Stimulated activated CD4-positive, alpha-beta T cell treated with anti-CD3 and anti-CD28 coated beads, Interleukin-2, amount 100 ng/mL, for 4 hours (primary cell): ENCODE data around the gene TMEM175.

ENCODE experiments used
- DNase-seq: peaks from one replicate; pipeline ENCODE4 v3.0.0-alpha.2; 2020; ENCODE audit warnings: low read depth

TMEM175 gene

GRCh38 chr4:946517-947471, 14.5 kb downstream of the TMEM175 start:
- no peak for DNase-seq

- DNase-seq: no peak
Observed at GRCh38 chr4:947491-947971, 15.3 kb downstream of the TMEM175 start.

GRCh38 chr4:948101-948935, 16.1 kb downstream of the TMEM175 start:
- no peak for DNase-seq

GRCh38 chr4:948936-949300, 16.7 kb downstream of the TMEM175 start:
- DNase-seq: no peak

- DNase-seq: no peak
Observed at GRCh38 chr4:949656-950055, 17.4 kb downstream of the TMEM175 start.

- DNase-seq: no peak
Observed at GRCh38 chr4:950136-951020, 18.1 kb downstream of the TMEM175 start.

- no peak for DNase-seq
Observed at GRCh38 chr4:951186-951585, 18.9 kb downstream of the TMEM175 start.

GRCh38 chr4:951594-952468, 19.6 kb downstream of the TMEM175 start:
- DNase-seq: no peak

GRCh38 chr4:952881-953573, 20.8 kb downstream of the TMEM175 start:
- no peak for DNase-seq

- DNase-seq: no peak
Observed at GRCh38 chr4:953574-953915, 21.3 kb downstream of the TMEM175 start.

GRCh38 chr4:954211-955020, 22.2 kb downstream of the TMEM175 start:
- no peak for DNase-seq

GRCh38 chr4:955161-955921, 23.1 kb downstream of the TMEM175 start:
- DNase-seq: no peak

GRCh38 chr4:955931-956381, 23.7 kb downstream of the TMEM175 start:
- no peak for DNase-seq

GRCh38 chr4:956531-957230, 24.4 kb downstream of the TMEM175 start:
- DNase-seq: no peak

GRCh38 chr4:957231-957580, 24.9 kb downstream of the TMEM175 start:
- no peak for DNase-seq

GRCh38 chr4:957581-958313, 25.5 kb downstream of the TMEM175 start:
- DNase-seq: no peak

- DNase-seq: no peak
Observed at GRCh38 chr4:958314-958665, 26.0 kb downstream of the TMEM175 start.
